Measurements from ENCODE around the gene BGN. TPM values are rescaled to one million over a fixed set of nuclear protein-coding genes. Genes with fewer than 3 reads are reported as not detected.

Gene BGN
- total and polyA plus RNA-seq, 2 donors from 2014 or later = 164 to 288 TPM

DNA sequence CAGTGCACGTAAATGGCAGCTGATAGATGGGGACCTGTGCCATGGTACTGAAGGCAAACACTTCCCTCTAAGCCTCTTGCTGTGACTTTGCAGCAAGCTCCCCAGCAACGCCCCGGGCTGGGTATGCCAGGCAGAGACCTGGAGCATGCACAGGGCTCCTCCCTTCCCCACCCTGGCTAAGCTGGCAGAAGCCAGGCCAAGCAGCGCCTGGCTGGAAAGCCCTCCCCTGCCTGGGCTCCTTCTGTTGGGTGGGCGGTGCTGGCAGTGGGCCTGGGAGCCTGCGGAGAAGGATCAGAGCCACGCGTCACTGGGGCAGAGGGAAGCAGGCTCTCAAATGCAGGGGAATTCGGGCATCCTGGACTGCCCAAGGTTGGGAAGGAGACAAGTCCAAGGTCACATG lies 26.3 kb downstream of the BGN start:
- Histone ChIP-seq H3K9me3 (ENCODE audit: control insufficient read depth in 2 of 3, insufficient read depth in 1 of 3, low read length in 3 of 3) (no peaks in the 10 kb centered on the region), H3K36me3 (ENCODE audit: control insufficient read depth in 2 of 3, insufficient read depth in 3 of 3, low read length in 3 of 3) (no peaks in the 10 kb centered on the region), H3K4me1 (ENCODE audit: control insufficient read depth in 2 of 3, insufficient read depth in 2 of 3, low read depth in 1 of 3, low read length in 3 of 3) (no peaks in the 10 kb centered on the region), H3K27me3 (ENCODE audit: control insufficient read depth, insufficient read depth, low read length) (peaks cover 9% of the 10 kb centered on the region), H3K4me3 (ENCODE audit: low read length in 3 of 3) (no peak overlapping the region), H3K9ac (ENCODE audit: low read length in 3 of 3) (no peak overlapping the region), H3K27ac (ENCODE audit: low read depth in 2 of 2, low read length in 2 of 2) (no peak overlapping the region)
- intact Hi-C loops (cut with DNase I) = no loop called here
- TF ChIP-seq, protein P1, sequence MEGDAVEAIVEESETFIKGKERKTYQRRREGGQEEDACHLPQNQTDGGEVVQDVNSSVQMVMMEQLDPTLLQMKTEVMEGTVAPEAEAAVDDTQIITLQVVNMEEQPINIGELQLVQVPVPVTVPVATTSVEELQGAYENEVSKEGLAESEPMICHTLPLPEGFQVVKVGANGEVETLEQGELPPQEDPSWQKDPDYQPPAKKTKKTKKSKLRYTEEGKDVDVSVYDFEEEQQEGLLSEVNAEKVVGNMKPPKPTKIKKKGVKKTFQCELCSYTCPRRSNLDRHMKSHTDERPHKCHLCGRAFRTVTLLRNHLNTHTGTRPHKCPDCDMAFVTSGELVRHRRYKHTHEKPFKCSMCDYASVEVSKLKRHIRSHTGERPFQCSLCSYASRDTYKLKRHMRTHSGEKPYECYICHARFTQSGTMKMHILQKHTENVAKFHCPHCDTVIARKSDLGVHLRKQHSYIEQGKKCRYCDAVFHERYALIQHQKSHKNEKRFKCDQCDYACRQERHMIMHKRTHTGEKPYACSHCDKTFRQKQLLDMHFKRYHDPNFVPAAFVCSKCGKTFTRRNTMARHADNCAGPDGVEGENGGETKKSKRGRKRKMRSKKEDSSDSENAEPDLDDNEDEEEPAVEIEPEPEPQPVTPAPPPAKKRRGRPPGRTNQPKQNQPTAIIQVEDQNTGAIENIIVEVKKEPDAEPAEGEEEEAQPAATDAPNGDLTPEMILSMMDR (IDR thresholded peaks at IDR 0.05; ENCODE audit: borderline replicate concordance, extremely low read depth, insufficient read depth) = no peak
- FAIRE-seq (no peak), DNase-seq (no peak)

DNA sequence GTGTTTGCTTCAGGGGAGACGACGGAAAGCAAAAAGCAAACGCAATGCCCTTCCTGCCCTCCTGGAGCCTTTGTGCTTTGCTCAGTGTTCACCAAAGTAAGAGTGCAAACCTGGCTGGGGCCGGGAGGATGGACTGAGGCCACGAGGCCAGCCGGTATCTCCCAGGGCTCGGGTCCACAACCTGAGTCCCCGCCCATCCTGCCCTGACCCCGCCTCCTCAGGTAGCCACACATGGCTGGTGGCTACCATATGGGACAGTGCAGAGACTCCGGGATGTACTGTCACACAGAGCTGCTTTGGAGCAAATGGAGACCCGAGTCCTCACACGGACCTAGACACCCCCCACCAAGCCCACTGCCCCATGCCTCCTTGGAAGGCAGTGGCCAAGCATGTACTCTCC lies 27.5 kb downstream of the BGN start:
- Histone ChIP-seq H3K27ac (ENCODE audit: low read depth in 2 of 2, low read length in 2 of 2) (no peak overlapping the region), H3K9ac (ENCODE audit: low read length in 3 of 3) (no peak overlapping the region), H3K4me1 (ENCODE audit: control insufficient read depth in 2 of 3, insufficient read depth in 2 of 3, low read depth in 1 of 3, low read length in 3 of 3) (no peaks in the 10 kb centered on the region), H3K9me3 (ENCODE audit: control insufficient read depth in 2 of 3, insufficient read depth in 1 of 3, low read length in 3 of 3) (no peaks in the 10 kb centered on the region), H3K4me3 (ENCODE audit: low read length in 3 of 3) (no peak overlapping the region), H3K27me3 (ENCODE audit: control insufficient read depth, insufficient read depth, low read length) (peaks cover 3% of the 10 kb centered on the region), H3K36me3 (ENCODE audit: control insufficient read depth in 2 of 3, insufficient read depth in 3 of 3, low read length in 3 of 3) (no peaks in the 10 kb centered on the region)
- no peak for FAIRE-seq
- TF ChIP-seq, protein P1 (IDR thresholded peaks at IDR 0.05; ENCODE audit: borderline replicate concordance, extremely low read depth, insufficient read depth) = no peak
- DNase-seq = no peak
- intact Hi-C loops (cut with DNase I) = no loop called here

DNA sequence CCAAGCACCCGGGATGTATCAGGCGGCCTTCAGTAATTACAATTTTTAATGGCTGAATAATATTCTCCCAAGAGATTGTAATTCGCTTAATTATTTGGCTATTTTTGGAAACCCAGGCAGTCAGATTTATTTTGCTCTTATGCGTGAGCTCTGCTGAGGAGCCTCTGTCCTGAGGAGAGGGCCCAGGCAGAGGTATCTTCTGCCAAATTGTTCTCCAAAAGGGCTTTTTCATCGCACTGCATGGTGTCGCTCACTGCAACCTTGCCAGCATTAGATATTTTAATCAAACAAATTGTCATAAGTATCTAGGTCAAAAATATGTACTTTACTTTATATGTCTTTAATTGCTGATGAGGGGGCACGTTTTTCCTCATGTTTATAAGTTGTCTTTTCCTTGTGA lies 28.5 kb downstream of the BGN start:
- H3K27me3 ChIP-seq (ENCODE audit: control insufficient read depth, insufficient read depth, low read length) = peaks cover 3% of the 10 kb centered on the region
- no peak for FAIRE-seq
- TF ChIP-seq, protein P1 (IDR thresholded peaks at IDR 0.05; ENCODE audit: borderline replicate concordance, extremely low read depth, insufficient read depth) = no peak

DNA sequence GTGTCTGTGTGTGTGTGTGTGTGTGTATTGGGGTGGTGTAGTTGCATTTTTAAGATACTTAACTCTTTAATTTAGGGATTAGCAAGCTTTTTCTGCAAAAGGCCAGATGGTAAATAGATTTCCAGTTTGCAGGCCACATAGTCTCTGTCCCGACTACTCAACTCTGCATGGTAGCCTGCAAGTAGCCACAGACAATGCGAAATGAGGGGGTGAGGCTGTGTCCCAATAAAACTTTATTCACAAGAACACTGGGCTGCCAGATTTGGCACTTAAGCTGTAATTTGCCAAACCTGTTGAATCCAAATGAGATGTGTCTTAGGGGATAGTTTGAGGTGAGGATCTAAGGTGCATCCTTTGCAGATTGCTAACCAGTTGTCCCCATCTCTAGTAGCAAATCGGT lies 29.5 kb downstream of the BGN start:
- H3K27me3 ChIP-seq (ENCODE audit: control insufficient read depth, insufficient read depth, low read length) = no peaks in the 10 kb centered on the region

More for the DNA sequence above, 28.5 kb downstream of the BGN start:
- no peak for DNase-seq
- H3K36me3 ChIP-seq (ENCODE audit: control insufficient read depth in 2 of 3, insufficient read depth in 3 of 3, low read length in 3 of 3) = no peaks in the 10 kb centered on the region
- intact Hi-C loops (cut with DNase I) = no loop called here
- no peak overlapping the region for H3K4me3 ChIP-seq (ENCODE audit: low read length in 3 of 3)
- H3K27ac ChIP-seq (ENCODE audit: low read depth in 2 of 2, low read length in 2 of 2) = no peak overlapping the region
- no peak overlapping the region for H3K9ac ChIP-seq (ENCODE audit: low read length in 3 of 3)
- no peaks in the 10 kb centered on the region for H3K4me1 ChIP-seq (ENCODE audit: control insufficient read depth in 2 of 3, insufficient read depth in 2 of 3, low read depth in 1 of 3, low read length in 3 of 3)
- no peaks in the 10 kb centered on the region for H3K9me3 ChIP-seq (ENCODE audit: control insufficient read depth in 2 of 3, insufficient read depth in 1 of 3, low read length in 3 of 3)

More for the DNA sequence above, 29.5 kb downstream of the BGN start:
- no peaks in the 10 kb centered on the region for H3K36me3 ChIP-seq (ENCODE audit: control insufficient read depth in 2 of 3, insufficient read depth in 3 of 3, low read length in 3 of 3)
- no peak overlapping the region for H3K27ac ChIP-seq (ENCODE audit: low read depth in 2 of 2, low read length in 2 of 2)
- H3K9me3 ChIP-seq (ENCODE audit: control insufficient read depth in 2 of 3, insufficient read depth in 1 of 3, low read length in 3 of 3) = no peaks in the 10 kb centered on the region
- H3K4me1 ChIP-seq (ENCODE audit: control insufficient read depth in 2 of 3, insufficient read depth in 2 of 3, low read depth in 1 of 3, low read length in 3 of 3) = no peaks in the 10 kb centered on the region
- no peak for DNase-seq
- TF ChIP-seq, protein P1 (IDR thresholded peaks at IDR 0.05; ENCODE audit: borderline replicate concordance, extremely low read depth, insufficient read depth) = no peak
- no peak overlapping the region for H3K4me3 ChIP-seq (ENCODE audit: low read length in 3 of 3)
- intact Hi-C loops (cut with DNase I) = no loop called here
- no peak overlapping the region for H3K9ac ChIP-seq (ENCODE audit: low read length in 3 of 3)
- no peak for FAIRE-seq

Measured in kidney (tissue), 14 donors.